OCI-LY3 (cell line): Measurements from ENCODE around the gene POLR1C.

Experiments used
- CTCF ChIP-seq: fragments of 200-600, 300-600 bp; sonication (generic); IDR thresholded peaks from 2 replicates; pipeline ENCODE4 v1.5.1; 2014; ENCODE audit warnings: antibody characterized with exemption, low read length, low read depth
- EZH2phosphoT487 ChIP-seq: fragments of 200-600 bp; shearing (Covaris generic); IDR thresholded peaks from 2 replicates; pipeline ENCODE4 v1.6.1; 2018; ENCODE audit warnings: antibody characterized with exemption, mixed run types, low read depth

GRCh38 chr6:43541774-43542471 lies 25.0 kb downstream of the POLR1C start:
- TF ChIP-seq CTCF (no peak), EZH2phosphoT487 (no peak)
